Activated CD4-positive, alpha-beta T cell treated with anti-CD3 and anti-CD28 coated beads for 1 hour (primary cell): ENCODE measurements around the gene CNEP1R1.

ENCODE experiments used
- DNase-seq: peaks from one replicate; pipeline ENCODE4 v3.0.0-alpha.2; 2020

The CNEP1R1 gene

GRCh38 chr16:50021544-50021943 lies 3.5 kb upstream of the CNEP1R1 start:
- no peak for DNase-seq

- DNase-seq = no peak
Observed at GRCh38 chr16:50023641-50024040, 1.4 kb upstream of the CNEP1R1 start.

- DNase-seq = no peak
Observed at GRCh38 chr16:50024207-50024606, 818 bp upstream of the CNEP1R1 start.

- DNase-seq = no peak
Observed at GRCh38 chr16:50025537-50025931, 509 bp downstream of the CNEP1R1 start.

GRCh38 chr16:50027829-50028228 lies 2.8 kb downstream of the CNEP1R1 start:
- DNase-seq = no peak

GRCh38 chr16:50035468-50035992 lies 10.5 kb downstream of the CNEP1R1 start:
- DNase-seq = no peak

- DNase-seq = no peak
Observed at GRCh38 chr16:50036426-50036825, 11.4 kb downstream of the CNEP1R1 start.

GRCh38 chr16:50037662-50038220 lies 12.7 kb downstream of the CNEP1R1 start:
- DNase-seq = no peak

- DNase-seq = no peak
Observed at GRCh38 chr16:50038286-50038685, 13.3 kb downstream of the CNEP1R1 start.

GRCh38 chr16:50038756-50039529 lies 13.9 kb downstream of the CNEP1R1 start:
- DNase-seq = no peak

- DNase-seq = no peak
Observed at GRCh38 chr16:50040018-50040417, 15.0 kb downstream of the CNEP1R1 start.

- no peak for DNase-seq
Observed at GRCh38 chr16:50040710-50041109, 15.7 kb downstream of the CNEP1R1 start.

GRCh38 chr16:50043358-50043757 lies 18.3 kb downstream of the CNEP1R1 start:
- no peak for DNase-seq

- DNase-seq = no peak
Observed at GRCh38 chr16:50045412-50045811, 20.4 kb downstream of the CNEP1R1 start.

GRCh38 chr16:50046853-50047252 lies 21.8 kb downstream of the CNEP1R1 start:
- no peak for DNase-seq

GRCh38 chr16:50047864-50048263 lies 22.8 kb downstream of the CNEP1R1 start:
- DNase-seq = no peak

GRCh38 chr16:50050802-50051201 lies 25.8 kb downstream of the CNEP1R1 start:
- DNase-seq = no peak

- no peak for DNase-seq
Observed at GRCh38 chr16:50056226-50056625, 31.2 kb downstream of the CNEP1R1 start.

- DNase-seq = no peak
Observed at GRCh38 chr16:50058091-50058771, 33.2 kb downstream of the CNEP1R1 start.

- no peak for DNase-seq
Observed at GRCh38 chr16:50059111-50059510, 34.1 kb downstream of the CNEP1R1 start.

- no peak for DNase-seq
Observed at GRCh38 chr16:50059669-50060068, 34.6 kb downstream of the CNEP1R1 start.

GRCh38 chr16:50061326-50061725 lies 36.3 kb downstream of the CNEP1R1 start:
- DNase-seq = no peak

- no peak for DNase-seq
Observed at GRCh38 chr16:50065241-50065623, 40.2 kb downstream of the CNEP1R1 start.
